Astrocyte of the cerebellum (primary cell): ENCODE data around the gene RXFP2.

Source experiments
- DNase-seq: peaks from one replicate; pipeline ENCODE4 v3.0.0-alpha.2; 2011; ENCODE audit warnings: low read depth
- H3K4me3 ChIP-seq: 2 replicates; pipeline ENCODE4 v1.5.1; 2011; ENCODE audit warnings: mild to moderate bottlenecking, low read depth, low read length, moderate library complexity
- CTCF ChIP-seq: IDR thresholded peaks from 2 replicates; pipeline ENCODE4 v1.5.1; 2012; ENCODE audit warnings: low read length, low read depth, moderate library complexity, mild to moderate bottlenecking; ENCODE audit errors: missing control alignments
- in situ Hi-C: cut with HindIII; loops from 2 replicates; pipeline ENCODE4 v1.10.0; 2017; ENCODE audit warnings: low sequenced_read_pairs

Gene RXFP2

GRCh38 chr13:31826521-31826920 is 87.2 kb downstream of the RXFP2 start:
- H3K4me3 ChIP-seq = no peak overlapping the region
- in situ Hi-C loops = no loop called here
- no peak for DNase-seq
- TF ChIP-seq CTCF = no peak

GRCh38 chr13:31827707-31828106 is 88.4 kb downstream of the RXFP2 start:
- DNase-seq = no peak
- H3K4me3 ChIP-seq = no peak overlapping the region
- in situ Hi-C loops = no loop called here
- TF ChIP-seq CTCF = no peak

DNA sequence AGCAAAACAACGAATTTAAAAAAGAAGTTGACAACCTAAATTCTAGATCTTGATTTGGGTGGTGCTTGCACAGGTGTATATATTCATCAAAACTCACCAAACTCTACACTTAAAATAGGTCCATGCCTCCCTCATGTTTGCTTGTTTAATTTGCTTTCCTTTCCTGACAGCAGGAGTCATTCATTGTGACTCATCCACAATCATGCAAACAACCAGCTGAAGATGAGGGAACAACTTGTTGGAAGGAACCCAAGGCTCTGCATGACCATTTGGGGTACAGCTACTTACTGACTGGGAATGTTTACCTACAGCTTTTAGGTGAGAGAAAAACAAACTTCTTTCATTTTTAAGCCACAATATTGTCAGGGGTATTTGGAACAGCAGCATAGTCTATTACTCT is 96.6 kb downstream of the RXFP2 start:
- TF ChIP-seq CTCF = no peak

DNA sequence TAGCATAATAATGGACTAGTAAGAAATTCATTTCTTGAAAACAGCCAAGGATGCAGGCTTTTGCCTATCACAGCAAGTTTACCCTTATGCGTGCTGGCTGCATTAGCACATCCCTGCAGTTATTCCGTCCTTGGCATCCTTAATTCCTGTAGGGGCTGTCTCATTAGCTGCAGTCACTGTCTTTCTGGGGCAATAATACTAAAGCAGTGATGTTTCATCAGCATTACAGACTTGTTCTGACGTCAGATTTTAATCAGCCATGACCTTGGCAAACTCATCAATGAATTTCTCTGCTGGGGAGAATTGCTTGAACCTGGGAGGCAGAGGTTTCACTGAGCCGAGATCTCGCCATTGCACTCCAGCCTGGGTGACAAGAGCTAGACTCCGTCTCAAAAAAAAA is 103.7 kb downstream of the RXFP2 start:
- in situ Hi-C loops = no loop called here
- no peak for TF ChIP-seq CTCF
- no peak for DNase-seq

More for the DNA sequence above, 96.6 kb downstream of the RXFP2 start:
- H3K4me3 ChIP-seq = no peak overlapping the region
- in situ Hi-C loops = no loop called here
- DNase-seq = peak; percentile 26

DNA sequence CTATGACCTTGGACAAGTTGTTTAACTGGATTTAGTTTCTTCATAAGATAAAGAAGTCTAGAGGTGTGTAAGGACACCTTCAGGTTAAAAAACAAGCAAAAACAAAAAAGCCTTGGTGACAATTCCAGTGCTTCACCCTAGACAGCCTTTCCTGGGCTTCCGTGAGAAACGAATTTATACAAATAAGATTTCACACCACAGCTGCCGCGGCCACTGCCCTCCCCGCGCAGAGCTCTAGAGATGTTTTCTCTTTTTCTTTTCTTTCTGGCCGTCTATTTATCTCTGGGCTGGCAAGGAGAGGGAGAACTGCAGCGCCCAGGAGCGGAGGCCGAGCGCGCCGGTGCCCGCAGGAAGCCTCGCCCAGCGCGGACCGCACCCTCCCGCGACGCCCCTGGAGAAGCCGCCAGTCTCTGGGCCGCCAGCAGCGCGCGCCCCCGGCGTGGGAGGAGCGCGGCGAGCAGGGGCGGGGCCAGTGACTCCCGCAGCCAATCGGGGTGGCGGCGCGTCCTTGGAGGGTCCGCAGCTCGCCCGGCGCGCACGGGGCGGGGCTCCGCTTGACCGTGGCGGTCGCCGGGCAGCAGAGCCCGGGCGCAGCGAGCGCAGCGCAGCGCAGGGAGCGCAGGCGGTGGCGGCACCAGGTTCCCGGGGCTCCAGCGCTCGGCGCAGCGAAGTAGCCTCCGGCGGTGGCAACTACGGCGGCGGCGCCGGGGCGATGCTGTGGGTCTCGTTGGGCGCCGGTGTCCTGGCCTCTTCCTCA is 107.0 kb downstream of the RXFP2 start:
- no peak for TF ChIP-seq CTCF
- in situ Hi-C loops = no loop called here
- H3K4me3 ChIP-seq = peak overlapping the region; percentile 52
- peak; percentile 45 for DNase-seq

More for the DNA sequence above, 103.7 kb downstream of the RXFP2 start:
- no peak overlapping the region for H3K4me3 ChIP-seq

DNA sequence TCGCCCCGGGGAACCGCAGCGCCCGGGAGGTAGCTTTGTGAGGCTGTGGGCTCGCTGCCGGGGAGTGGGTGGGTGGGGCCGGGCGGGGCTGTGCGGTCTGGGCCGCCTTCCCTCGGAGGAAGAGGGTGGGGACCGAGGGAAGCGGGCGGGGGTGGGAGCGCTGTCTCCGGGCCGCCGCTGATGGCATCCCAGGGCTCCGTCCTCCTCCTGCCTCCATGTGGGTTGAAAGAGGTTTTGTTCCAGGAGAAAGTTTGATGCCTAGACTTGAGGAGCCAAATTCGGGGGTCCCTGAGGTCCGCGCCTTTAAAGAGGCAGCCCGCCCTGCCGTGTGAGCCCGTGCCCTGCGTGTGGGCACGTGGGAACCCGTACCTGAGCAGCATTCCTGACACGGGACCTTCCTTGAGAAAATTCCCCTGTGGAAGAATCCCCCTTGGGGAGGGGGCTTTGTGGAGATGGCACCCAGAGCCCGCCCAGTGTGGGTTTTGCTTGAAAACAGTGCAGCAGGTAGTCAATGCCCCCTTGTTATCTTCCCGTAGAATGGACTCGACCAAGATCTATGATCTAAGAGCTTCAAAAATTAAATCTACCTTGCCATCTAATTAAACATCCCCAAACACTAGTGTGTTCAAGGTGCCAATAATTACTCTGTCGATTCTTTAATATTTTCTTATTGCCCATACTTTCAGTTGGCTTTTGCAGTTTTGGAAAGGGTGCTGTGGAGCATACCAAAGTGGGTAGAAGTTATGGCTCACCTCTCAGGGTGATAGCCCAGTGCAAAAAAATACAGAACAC is 107.8 kb downstream of the RXFP2 start:
- H3K4me3 ChIP-seq = peak overlapping the region; percentile 52
- DNase-seq = no peak
- in situ Hi-C loops = no loop called here
- TF ChIP-seq CTCF = no peak
